DMS79 (cell line): ENCODE measurements around the gene JARID2.
"Not testable (repeated sequence)": the region's sequence is repeated elsewhere in the genome, so short reads cannot be mapped to it uniquely, and the experiment has no call there.

ENCODE experiments used
- DNase-seq: peaks from one replicate; lab custom pipeline; 2025; lab: John Stamatoyannopoulos, UW

The JARID2 gene

DNA sequence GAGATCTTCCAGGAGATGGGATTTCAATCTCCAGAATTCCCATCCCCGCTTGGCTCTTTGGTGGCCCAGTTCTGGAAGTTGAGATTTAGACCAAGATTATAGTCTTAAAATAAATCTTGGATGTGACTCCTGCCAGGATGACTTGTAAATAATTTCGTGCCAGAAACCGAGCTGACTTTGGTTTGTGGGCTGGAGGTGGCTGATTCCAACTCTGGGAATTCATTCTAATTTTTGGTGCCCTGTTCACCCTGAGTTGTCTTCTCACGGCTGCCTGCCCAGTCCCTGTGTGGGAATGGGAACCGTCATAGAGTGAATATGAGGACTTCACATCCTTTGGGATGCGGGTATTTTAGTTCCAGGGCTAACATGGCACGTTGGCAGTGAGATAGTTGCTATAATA, 64.8 kb downstream of the JARID2 start:
- DNase-seq, result no peak

DNA sequence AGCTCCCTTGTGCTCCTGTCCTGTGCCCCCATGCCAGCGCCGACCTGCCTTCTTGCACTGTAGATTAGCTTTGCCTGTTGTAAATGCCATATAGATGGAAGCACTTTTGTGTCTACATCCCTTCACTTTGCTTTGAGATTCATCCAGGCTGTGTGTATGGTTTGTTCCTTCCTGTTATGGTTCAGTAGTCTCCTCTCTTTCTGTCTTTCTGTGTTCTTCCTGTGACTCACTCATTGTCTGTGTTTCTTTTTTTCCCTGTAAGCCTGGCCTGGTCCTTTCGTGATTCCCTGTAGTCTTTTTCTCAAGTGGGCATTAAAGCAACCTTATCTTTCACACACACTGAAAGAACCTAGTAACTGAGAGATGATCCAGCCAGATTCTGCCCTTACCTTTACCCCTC, 66.6 kb downstream of the JARID2 start:
- DNase-seq, result no peak

DNA sequence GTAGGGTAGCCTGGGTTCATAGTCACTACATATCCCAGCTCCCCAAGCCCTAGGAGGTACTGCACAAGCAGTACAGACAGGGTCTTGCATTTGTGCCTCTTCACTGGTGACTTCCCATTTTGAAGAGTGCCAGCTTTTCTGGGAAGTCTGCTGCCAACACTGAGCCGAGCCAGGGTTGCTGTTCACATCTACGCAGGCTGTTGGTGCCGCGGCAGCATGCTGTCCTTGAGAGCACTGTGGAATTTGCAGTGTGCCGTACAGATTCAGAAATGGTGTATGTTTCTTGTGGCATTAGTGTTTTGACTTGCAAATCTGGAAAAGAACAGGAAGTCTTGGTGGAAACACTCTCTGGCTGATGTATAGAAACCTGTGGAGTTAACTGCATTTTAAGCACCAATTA, 67.5 kb downstream of the JARID2 start:
- no peak for DNase-seq

DNA sequence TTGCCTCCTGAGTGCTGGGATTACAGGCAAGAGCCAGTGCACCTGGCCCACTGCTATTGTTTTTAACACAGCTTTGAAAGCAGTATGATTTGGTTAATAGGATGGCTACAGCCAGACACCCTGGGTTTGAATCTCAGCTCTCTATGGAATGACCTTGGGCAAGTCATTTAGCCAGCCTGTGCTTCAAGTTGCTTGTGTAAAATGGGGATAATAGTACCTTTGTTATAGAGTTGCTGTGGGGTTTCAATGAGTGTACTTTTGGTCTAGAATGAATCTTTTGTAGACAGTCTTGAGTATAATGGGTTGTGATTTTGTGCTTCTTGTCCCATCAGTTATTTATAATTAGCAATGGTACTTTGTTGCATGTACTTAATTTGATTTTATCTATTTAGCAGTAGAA, 70.9 kb downstream of the JARID2 start:
- DNase-seq, result no peak

DNA sequence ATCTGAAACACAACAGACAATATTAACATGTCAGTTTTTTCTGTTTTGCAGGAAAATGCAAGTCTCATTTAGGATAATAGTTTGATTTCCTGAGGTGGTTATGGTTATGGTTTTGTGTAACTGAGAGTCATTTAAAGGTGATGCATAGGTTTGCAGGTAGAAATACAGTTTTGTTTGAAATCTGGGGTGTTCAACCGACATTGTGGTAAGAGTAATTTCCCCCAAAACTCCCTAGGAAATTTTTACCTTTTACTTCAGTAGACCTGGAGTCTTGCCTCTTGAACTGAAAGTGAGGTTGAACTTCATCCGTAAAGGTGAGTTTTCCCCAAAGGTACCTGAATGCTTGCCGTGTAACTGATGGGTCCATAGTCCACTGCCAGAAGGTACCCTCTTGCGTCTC, 71.4 kb downstream of the JARID2 start:
- DNase-seq, result no peak

DNA sequence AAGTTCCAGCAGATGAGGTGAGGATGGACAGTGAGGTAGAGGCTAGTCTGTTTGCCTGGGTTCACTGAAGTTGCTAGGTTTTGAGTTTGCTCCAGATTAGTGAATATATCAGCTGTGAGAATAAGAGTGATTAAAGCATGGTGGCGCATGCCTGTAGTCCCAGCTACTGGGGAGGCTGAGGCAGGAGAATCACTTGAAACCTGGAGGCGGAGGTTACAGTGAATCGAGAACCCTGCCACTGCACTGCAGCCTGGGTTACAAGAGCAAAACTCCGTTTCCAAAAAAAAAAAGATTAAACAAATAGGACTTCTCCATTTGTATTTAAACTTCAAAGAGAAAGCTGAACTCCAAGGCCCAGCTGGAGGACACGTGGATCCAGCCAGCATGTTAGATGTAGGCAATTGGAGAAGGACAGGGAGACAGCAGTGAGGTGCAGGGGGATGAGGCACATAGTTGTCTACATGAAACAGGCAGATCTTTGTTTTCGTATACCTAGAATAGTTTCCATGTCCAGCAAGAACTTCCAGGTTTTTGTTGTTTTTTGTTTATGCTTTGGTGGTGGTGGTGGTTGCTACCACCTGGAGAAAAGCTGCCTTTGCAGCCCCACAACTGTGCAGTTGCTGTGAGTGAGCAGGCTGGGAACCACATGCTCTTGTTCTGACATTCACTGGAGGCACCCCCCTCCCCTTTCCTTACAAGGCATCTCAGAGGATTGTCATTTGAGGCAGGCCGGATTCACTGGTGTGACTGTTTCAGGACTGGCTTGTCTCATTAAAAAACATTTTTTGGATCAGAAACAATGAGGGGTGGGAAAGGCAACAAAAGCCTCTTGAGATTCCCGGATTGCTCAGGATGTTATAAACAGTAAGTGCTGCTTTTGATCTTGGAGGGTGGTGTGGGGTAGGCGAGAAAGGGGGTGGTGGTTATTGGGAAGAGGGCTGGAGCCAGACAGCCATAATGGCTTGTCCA, 72.3 kb downstream of the JARID2 start:
- DNase-seq, result no peak

DNA sequence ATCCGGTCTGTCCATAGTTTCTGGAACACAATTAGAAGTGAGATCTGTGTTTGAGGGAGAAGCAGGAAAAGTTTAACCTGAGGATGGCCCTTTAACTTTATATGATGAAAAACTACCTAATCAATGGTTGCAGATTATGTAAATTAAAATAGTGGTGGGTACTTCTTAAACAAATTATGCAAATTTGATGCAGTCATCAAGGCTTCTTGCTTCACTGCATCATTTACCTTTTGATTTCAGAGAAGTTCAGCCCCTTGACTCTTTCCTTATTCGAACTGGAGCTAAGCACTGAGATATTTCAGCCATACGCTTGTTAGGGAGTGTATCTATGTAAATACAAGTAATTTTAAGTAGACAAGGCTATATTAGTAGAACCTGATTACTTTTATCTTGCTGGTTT, 73.8 kb downstream of the JARID2 start:
- DNase-seq, result no peak

DNA sequence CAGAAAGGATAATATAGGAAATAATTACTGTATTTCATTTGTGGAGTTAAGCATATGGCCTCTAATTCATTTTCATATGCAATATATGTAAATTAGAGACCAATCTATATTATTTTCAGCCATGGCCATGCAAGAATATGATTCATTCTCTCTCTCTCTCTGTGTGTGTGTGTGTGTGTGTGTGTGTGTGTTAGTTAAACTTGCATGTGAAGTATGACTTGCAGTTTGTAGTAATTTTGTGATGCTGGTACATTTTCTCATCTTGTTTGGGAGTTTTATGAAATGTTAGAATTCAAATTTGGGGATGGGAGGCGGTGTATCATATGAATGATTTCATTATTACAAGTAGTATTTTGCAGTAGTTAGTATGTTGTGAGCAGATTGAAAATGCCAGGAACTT, 74.8 kb downstream of the JARID2 start:
- no peak for DNase-seq

DNA sequence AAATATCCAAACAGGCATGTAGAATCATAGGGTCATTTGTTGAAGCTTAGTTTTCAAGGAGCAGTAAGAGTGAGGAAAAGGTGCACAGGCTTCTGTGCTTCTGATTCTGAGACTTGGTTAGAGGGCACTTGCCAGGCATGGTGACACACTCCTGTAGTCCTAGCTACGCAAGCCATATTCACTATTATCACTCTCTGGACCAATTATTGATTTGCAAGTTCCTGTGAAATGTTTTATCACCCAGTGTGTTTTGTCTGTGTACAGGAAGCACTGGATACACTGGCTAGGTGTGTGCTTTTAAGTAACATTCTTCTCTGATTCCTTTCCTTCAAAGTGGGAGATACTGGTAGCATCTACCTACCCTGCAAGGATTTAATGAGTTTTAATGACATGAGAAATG, 76.3 kb downstream of the JARID2 start:
- DNase-seq, result no peak

DNA sequence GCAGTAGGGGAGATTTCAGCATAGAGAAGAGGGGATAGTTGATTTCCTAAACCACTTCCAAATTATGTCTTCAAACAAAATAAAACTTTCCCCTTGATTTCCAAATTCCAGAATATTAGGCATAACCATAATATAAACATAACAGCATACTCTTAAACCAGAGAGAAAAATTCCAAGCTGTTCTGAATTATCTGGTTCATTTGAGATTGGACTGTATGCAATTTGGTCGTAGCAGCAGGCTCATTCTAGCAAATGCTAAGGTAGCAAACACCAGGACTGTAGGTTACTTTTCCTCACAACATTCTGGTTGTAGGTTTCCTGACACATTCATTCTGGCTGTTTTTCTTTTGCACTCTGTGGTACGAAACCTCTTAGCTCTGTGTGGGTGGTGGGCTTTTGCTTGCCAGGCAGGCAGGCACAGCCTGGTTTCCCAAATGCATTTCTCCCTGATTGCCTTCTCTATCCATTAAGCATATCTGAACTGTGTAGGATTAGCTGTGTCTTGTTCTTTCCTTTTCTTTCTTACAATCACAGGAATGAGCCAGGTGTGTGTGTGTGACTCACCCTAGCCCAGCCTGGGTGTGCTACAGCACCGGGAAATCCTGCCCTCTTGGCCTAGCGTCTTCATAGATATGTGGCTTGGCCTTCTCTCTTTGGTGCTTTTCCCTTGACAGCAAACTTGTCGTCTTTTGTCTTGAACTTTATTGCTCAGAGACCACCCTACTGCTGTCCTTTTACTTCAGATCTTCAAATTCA, 77.1 kb downstream of the JARID2 start:
- DNase-seq, result no peak

DNA sequence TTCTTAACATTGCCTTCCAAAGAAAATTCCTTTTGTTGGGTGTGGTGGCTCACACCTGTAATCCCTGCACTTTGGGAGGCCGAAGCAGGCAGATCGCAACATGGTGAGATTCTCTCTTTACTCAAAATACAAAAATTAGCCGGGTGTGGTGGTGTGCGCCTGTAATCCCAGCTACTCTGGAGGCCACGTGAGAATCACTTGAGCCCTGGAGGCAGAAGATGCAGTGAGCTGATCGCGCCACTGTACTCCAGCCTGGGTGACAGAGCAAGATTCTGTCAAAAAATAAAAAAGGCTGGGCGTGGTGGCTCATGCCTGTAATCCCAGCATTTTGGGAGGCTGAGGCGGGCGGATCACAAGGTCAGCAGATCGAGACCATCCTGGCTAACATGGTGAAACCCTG, 77.7 kb downstream of the JARID2 start:
- DNase-seq, result not testable (repeated sequence)

DNA sequence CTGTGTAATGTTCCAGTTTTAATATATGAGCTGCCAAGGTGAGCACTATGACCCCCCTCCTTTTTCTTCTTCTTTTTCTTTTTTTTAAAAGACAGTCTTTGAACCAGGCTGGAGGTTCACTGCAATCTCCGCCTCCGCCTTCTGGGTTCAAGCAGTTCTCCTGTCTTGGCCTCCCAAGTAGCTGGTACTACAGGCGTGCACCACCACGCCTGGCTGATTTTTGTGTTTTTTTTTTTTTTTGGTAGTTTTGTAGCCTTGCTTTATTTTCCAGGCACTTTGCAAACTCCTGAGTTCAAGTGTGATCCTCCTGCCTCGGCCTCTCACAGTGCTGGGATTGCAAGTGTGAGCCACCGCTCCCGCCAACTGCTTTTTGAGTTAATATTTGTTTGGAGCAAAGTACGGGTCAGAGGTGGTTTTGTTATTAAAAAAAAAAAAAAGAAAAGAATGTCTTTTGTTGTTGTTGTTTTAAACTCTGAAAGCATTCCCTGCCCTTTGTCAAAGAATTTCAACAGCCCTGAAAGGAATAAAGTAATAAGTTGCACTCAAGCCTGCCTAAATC, 78.6 kb downstream of the JARID2 start:
- no peak for DNase-seq

DNA sequence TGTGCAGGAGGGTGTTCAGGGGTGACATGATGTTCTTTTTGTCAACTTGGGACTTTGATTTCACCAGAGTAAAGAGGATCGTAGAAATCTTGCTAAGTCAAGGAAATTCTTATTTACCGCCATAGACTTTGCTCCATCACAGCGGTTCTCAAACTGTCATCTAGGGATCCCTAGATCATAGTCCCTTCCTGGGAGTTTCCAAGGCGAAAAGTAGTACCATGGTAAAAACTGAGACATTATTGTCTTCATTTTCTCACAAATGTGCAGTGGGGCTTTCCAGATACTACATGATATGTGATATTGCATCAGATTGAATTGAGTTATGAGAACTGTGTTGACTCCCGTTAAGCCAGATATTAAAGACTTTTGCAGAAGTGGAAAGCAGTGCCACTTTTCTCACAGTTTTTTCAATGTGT, 79.7 kb downstream of the JARID2 start:
- no peak for DNase-seq

DNA sequence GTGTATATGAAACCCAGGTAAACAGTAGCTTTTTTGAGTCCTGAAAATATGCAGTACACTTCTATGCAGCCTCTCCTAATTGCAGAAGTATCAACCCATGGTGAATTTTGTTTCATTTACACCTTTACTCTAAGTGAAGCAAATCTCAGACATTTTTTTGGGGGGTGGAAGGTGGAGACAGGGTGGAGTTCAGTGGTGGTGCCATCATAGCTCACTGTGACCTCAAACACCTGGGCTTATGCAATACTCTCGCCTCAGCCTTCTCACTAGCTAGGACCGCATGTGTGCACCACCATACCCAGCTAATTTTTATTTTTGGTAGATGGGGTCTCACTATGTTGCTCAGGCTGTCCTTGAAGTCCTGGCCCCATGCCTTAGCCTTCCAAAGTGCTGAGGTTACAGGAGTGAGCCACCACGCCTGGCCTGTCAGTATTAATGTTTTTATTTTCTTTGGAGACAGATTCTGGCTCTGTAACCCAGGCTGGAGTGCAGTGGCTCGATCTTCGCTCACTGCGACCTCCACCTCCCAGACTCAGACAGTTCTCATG, 80.3 kb downstream of the JARID2 start:
- no peak for DNase-seq

DNA sequence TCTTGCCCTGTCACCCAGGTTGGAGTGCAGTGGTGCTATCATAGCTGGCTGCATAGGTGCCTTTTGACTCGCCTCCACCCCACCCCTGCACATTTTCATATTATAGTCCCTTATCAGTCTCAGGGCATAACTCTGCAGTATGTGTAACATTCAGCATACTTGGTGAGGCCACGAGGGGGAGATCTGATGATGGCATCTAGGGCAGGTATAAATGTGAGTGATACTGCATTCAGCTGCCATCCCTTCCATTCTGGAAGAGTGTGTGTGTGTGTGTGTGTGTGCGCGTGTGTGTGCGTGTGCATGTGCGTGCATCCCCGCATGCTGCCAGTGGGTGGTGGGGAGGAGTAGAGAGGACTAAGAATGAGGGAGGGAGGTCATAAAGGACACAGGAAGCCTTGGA, 81.4 kb downstream of the JARID2 start:
- no peak for DNase-seq

DNA sequence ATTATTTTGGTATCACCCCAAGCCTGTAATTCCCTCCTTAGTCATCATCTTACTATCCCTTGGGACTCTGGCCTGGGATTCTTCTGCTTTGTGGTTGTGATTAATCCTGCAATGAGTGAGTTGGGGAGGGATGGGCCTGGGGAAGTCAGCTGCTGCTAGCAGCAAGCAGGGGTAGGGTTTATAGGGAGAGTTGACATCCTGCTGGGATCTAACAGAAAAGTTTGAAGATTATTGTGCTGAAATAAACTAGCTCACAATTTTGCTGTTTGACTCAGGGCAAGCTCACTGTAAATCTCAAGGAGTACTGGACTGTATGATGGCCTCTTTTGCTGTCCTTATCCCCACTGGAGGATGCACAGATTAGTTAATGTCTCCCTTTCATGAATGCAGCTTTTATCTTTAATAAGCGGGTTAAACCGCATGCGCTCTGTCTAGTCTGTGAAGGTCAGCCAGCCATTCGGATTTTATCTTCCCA, 83.4 kb downstream of the JARID2 start:
- no peak for DNase-seq

DNA sequence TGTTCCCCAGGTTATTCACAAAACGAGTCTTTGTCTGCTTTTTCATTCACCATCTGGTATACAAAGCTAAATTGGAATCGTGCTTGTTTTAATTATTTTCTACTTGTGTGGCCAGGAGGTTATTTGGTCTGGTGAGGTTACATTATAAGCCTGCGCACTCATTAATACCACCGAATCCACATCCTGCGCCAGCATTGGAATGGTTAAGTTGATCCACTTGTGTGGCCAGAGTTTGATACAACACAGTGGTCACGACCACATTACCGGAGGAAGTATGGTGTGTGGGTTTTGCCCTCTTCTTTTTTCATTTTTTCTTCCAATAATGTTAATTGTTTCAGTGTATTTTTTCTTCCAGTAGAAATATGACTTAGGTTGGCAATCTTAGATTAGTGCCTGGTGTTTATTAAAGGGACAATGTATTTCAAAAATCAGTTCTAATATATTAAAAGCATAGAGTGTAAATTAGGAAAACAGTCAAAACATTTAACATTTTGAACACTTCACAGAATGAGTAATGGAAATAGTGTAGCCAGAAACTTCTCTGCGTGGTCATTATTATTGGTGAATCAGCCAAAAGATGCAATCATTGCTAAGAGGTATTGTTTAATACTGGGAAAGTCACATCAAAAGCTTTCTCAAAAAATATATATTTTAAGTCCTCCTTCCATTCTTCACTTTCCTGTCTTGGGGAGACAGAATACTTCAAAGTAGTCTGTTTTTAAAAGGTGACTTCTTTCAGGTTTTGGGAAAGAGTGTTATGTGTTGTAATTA, 84.5 kb downstream of the JARID2 start:
- DNase-seq, result no peak

DNA sequence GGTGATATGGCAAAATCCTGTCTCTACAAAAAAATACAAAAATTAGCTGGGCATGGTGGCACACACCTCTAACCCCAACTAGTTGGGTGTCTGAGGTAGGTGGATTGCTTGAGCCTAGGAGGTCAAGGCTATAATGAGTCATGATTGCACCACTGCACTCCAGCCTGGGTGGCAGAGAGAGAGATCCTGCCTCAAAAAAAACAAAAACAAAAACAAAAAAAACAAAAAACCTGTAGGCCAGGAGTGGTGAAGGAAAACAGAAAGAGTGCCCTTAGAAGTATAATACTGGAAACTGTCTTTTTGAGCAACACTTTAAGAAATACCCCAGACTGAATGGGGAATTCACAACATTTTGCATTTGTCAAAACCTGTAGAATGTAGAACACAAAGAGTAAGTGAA, 85.3 kb downstream of the JARID2 start:
- no peak for DNase-seq

DNA sequence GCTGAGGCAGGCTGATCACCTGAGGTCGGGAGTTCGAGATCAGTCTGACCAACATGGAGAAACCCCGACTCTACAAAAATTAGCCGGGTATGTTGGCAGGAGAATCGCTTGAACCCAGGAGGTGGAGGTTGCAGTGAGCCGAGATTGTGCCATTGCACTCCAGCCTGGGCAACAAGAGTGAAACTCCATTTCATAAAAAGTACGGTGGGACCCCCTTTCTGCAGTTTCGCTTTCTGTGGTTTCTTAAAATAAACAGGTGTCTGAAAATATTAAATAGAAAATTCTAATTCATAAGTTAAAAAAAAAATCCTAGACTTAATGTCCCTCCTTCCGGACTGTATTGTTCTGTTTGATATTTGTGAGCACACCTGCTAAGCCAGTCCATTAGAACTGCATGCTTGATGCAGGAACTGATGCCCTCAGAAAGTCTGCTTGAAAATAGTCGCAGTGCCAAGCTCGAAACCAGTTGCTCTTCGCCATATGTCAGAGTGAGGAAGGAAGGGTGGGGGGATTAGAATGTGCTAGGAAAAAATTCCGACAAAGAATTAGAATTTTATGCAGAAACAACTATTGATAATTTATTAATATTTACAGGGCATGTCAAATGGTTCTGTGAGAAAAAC, 85.9 kb downstream of the JARID2 start:
- DNase-seq, result no peak

DNA sequence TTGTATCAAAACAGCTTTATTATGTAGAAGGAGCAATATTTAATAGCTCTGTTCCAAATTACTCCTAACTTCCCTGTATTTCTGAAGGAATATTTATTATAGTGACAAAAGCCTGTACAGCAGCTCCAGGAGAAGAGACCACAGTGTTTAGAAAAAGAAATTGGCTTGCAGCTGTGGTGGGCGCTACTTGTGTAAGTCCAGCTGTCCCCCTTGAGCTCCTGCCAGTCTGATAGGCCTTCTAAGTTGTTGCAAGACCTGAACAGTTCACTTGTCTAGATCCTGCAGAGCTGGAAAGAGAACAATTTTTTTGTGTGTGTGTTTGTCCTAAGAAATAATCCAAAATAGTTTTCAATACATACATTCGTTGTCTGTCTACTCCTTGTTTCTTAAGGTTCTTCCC, 86.6 kb downstream of the JARID2 start:
- no peak for DNase-seq

DNA sequence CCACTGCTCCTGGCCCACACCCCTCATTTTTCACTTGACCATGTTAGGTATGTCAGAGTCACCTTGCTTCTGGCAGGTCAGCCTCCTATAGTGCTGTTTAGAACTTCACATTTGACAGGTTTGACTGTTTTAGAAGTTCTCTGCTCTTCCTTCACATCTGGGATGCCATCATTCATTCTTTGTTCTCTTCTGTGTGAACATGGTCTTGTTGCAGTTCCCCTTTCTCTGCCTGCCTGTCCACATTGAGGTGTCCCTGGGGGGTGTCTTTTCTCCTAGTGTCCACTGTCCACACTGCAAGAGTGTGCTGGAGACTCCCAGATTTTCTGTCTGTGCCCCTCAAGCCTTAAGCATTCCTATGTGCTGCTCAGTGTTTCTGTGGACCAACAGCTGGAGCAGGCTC, 89.5 kb downstream of the JARID2 start:
- no peak for DNase-seq
